GM19324 (cell line): ENCODE data around the gene CBX3.
"Not testable (repeated sequence)": the region's sequence is repeated elsewhere in the genome, so short reads cannot be mapped to it uniquely, and the experiment has no call there.

Source experiments
- ATAC-seq: cut with Tn5 transposase; IDR thresholded peaks from one replicate; pipeline ENCODE4 v1.9.1; 2021; ENCODE audit warnings: mild to moderate bottlenecking, moderate library complexity; ENCODE audit not compliant: unreplicated experiment, low FRiP score

Gene CBX3

GRCh38 chr7:26201247-26202018, at the start of gene CBX3:
CBX3 (plus strand) TSS chr7:26201745; CDS start chr7:26202999, 1,254 bp downstream.
- peak; percentile 49 for ATAC-seq

- ATAC-seq = peak; percentile 82
Measured at GRCh38 chr7:26151953-26152781, 49.4 kb upstream of the CBX3 start, which contains the start of gene NFE2L3. NFE2L3 (plus strand) TSS chr7:26152198; CDS start chr7:26152499, 301 bp downstream.

- peak; percentile 14 for ATAC-seq
Measured at GRCh38 chr7:26152782-26153240, 48.7 kb upstream of the CBX3 start.

- ATAC-seq = no peak
Measured at GRCh38 chr7:26153241-26153822, 48.2 kb upstream of the CBX3 start.

- ATAC-seq = no peak
Measured at GRCh38 chr7:26153823-26154783, 47.4 kb upstream of the CBX3 start.

GRCh38 chr7:26155531-26156375, 45.8 kb upstream of the CBX3 start:
- ATAC-seq = no peak

GRCh38 chr7:26156451-26157420, 44.8 kb upstream of the CBX3 start:
- ATAC-seq = no peak

GRCh38 chr7:26157520-26158105, 43.9 kb upstream of the CBX3 start:
- ATAC-seq = no peak

GRCh38 chr7:26159243-26159642, 42.3 kb upstream of the CBX3 start:
- ATAC-seq = no peak

- ATAC-seq = no peak
Measured at GRCh38 chr7:26160896-26161295, 40.6 kb upstream of the CBX3 start.

- no peak for ATAC-seq
Measured at GRCh38 chr7:26162431-26162830, 39.1 kb upstream of the CBX3 start.

- ATAC-seq = not testable (repeated sequence)
Measured at GRCh38 chr7:26163804-26164203, 37.7 kb upstream of the CBX3 start.

- ATAC-seq = no peak
Measured at GRCh38 chr7:26165950-26166683, 35.4 kb upstream of the CBX3 start.

- peak; percentile 35 for ATAC-seq
Measured at GRCh38 chr7:26166684-26167266, 34.8 kb upstream of the CBX3 start.

- ATAC-seq = peak; percentile 77
Measured at GRCh38 chr7:26167303-26167934, 34.1 kb upstream of the CBX3 start.

GRCh38 chr7:26168458-26169023, 33.0 kb upstream of the CBX3 start:
- ATAC-seq = no peak
